ENCODE measurements around the gene STK11IP. TPM values are rescaled to one million over a fixed set of nuclear protein-coding genes. Genes with fewer than 3 reads are reported as not detected.

STK11IP gene
- total RNA-seq, 4 donors from 2014 or later: 8.9 to 24.2 (median 14.3) TPM

DNA sequence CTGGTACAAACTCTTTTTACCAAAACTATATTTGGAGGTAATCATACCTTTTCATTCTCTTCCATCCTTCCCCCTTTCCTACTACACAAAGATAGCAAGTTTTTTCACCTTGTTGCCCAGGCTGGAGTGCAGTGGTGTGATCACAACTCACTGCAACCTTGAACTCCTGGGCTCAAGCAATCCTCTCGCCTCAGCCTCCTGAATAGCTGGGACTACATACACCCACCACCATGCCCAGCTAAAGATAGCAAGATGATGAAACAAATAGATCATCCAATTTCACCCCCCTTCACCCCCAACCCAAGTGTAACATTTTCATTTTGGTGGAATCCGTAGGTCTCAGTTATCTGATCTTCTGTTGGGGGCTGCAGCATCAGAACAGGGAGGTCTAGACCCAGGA lies 4.5 kb upstream of the STK11IP start:
- no peaks in the 10 kb centered on the region for H3K9me3 ChIP-seq
- H3K4me3 ChIP-seq: no peak overlapping the region
- peaks cover 10 to 17% (median 11%) of the 10 kb centered on the region in 4 donors for H3K4me1 ChIP-seq
- H3K36me3 ChIP-seq: no peaks in the 10 kb centered on the region
- no peaks in the 10 kb centered on the region for H3K27me3 ChIP-seq
- no peak overlapping the region for H3K27ac ChIP-seq (replicated peaks in 1 of 4)
- intact Hi-C loops (cut with DNase I): no loop called here
- no peak for TF ChIP-seq CTCF (IDR thresholded peaks at IDR 0.05)
- TF ChIP-seq POLR2A (IDR thresholded peaks at IDR 0.05; ENCODE audit: low read depth): no peak
- TF ChIP-seq POLR2AphosphoS5 (IDR thresholded peaks at IDR 0.05): no peak
- TF ChIP-seq EP300 (IDR thresholded peaks at IDR 0.05): no peak
- no peak for DNase-seq (ENCODE audit: extremely low spot score)
- WGBS: 91% methylated on average over 2 of the region's 2 CpGs

GRCh38 chr2:219595256-219595655 lies 2.4 kb upstream of the STK11IP start:
- TF ChIP-seq POLR2A (IDR thresholded peaks at IDR 0.05; ENCODE audit: low read depth) (no peak), CTCF (IDR thresholded peaks at IDR 0.05) (no peak), EP300 (IDR thresholded peaks at IDR 0.05) (no peak), POLR2AphosphoS5 (IDR thresholded peaks at IDR 0.05) (no peak)
- H3K27me3 ChIP-seq: no peaks in the 10 kb centered on the region
- 31% methylated on average over 3 of the region's 3 CpGs for WGBS
- H3K9me3 ChIP-seq: no peaks in the 10 kb centered on the region
- no peak overlapping the region for H3K4me3 ChIP-seq
- intact Hi-C loops (cut with DNase I): loop anchor here (5.0 kb wide), 2 partner anchors 33 to 53 kb away; partner anchors contain the start of genes CHPF and TMEM198
- DNase-seq (ENCODE audit: extremely low spot score): no peak
- no peaks in the 10 kb centered on the region for H3K36me3 ChIP-seq
- H3K27ac ChIP-seq (replicated peaks in 1 of 4): no peak overlapping the region
- H3K4me1 ChIP-seq: peaks cover 17 to 29% (median 18%) of the 10 kb centered on the region in 4 donors

GRCh38 chr2:219596954-219597551 lies 604 bp upstream of the STK11IP start:
- intact Hi-C loops (cut with DNase I): loop anchor here (2.0 to 5.0 kb wide), 3 partner anchors 26 to 55 kb away; partner anchors contain the start of genes CHPF, OBSL1 and TMEM198
- WGBS: 10% methylated on average over 19 of the region's 19 CpGs
- TF ChIP-seq POLR2A (IDR thresholded peaks at IDR 0.05; ENCODE audit: low read depth) (no peak), POLR2AphosphoS5 (IDR thresholded peaks at IDR 0.05) (no peak), CTCF (IDR thresholded peaks at IDR 0.05) (no peak), EP300 (IDR thresholded peaks at IDR 0.05) (no peak)
- Histone ChIP-seq H3K4me1 (peaks cover 17 to 29% (median 18%) of the 10 kb centered on the region in 4 donors), H3K36me3 (peaks cover 9 to 12% (median 10%) of the 10 kb centered on the region in 4 donors), H3K9me3 (no peaks in the 10 kb centered on the region), H3K4me3 (peak overlapping the region; percentile 59 to 80 (median 68)), H3K27ac (replicated peaks in 1 of 4) (peak overlapping the region; percentile 88 to 91 (median 90)), H3K27me3 (no peaks in the 10 kb centered on the region)
- DNase-seq (ENCODE audit: extremely low spot score): no peak

DNA sequence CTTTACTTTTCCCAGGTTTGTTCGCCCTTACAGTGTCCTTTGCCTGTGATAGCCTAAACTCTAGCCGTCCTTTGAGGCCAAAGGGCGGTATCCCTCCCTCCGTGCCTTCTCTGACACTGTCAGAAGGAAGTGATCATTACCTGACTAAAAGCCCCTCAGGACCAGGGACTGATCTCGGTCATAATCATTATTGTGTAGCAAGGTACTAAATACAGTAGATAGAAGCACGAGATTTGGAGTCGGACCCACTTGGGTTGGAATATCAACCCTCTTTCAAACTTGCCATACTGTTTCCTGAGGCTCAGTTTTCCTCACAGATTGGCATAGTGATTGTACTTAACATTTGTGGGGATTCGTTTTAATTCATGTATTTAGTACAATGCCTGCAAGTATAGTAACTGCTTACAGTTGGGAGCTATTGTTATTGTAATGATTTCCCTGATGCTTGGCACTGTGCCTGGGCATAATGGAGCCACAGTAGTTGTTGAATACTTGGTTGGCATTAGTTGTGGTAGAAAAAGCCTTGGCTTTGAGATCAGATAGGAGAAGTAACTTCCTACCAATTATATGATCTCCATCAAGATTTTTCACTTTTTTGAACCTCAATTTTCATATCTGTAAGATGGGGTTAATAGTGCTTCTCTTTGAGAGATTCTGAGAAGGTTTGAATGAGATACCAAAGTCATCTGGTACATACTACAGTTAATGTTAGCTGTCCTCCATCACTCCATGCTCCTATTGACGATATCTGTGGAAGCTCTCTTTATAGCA lies 836 bp downstream of the STK11IP start:
- peaks cover 17 to 29% (median 18%) of the 10 kb centered on the region in 4 donors for H3K4me1 ChIP-seq
- peak overlapping the region; percentile 88 to 91 (median 90) for H3K27ac ChIP-seq (replicated peaks in 1 of 4)
- peak overlapping the region; percentile 59 to 80 (median 68) for H3K4me3 ChIP-seq
- TF ChIP-seq POLR2A (IDR thresholded peaks at IDR 0.05; ENCODE audit: low read depth) (no peak), EP300 (IDR thresholded peaks at IDR 0.05) (no peak), POLR2AphosphoS5 (IDR thresholded peaks at IDR 0.05) (no peak), CTCF (IDR thresholded peaks at IDR 0.05) (no peak)
- H3K27me3 ChIP-seq: no peaks in the 10 kb centered on the region
- WGBS: 23% methylated on average over 9 of the region's 9 CpGs
- no peak for DNase-seq (ENCODE audit: extremely low spot score)
- peaks cover 17 to 26% (median 23%) of the 10 kb centered on the region in 4 donors for H3K36me3 ChIP-seq
- intact Hi-C loops (cut with DNase I): loop anchor here (5.0 kb wide), 2 partner anchors 36 to 56 kb away; partner anchors contain the start of genes CHPF and TMEM198
- H3K9me3 ChIP-seq: no peaks in the 10 kb centered on the region
